GM12892 (cell line): ENCODE results near the gene MERTK.

Experiments
- POLR2A ChIP-seq: IDR thresholded peaks from 2 replicates; pipeline ENCODE4 v1.6.1; 2011; ENCODE audit warnings: low read depth, low read length, control low read depth
- POLR2AphosphoS5 ChIP-seq: IDR thresholded peaks from 2 replicates; pipeline ENCODE4 v1.6.1; 2011; ENCODE audit warnings: low read depth, low read length, control low read depth

DNA sequence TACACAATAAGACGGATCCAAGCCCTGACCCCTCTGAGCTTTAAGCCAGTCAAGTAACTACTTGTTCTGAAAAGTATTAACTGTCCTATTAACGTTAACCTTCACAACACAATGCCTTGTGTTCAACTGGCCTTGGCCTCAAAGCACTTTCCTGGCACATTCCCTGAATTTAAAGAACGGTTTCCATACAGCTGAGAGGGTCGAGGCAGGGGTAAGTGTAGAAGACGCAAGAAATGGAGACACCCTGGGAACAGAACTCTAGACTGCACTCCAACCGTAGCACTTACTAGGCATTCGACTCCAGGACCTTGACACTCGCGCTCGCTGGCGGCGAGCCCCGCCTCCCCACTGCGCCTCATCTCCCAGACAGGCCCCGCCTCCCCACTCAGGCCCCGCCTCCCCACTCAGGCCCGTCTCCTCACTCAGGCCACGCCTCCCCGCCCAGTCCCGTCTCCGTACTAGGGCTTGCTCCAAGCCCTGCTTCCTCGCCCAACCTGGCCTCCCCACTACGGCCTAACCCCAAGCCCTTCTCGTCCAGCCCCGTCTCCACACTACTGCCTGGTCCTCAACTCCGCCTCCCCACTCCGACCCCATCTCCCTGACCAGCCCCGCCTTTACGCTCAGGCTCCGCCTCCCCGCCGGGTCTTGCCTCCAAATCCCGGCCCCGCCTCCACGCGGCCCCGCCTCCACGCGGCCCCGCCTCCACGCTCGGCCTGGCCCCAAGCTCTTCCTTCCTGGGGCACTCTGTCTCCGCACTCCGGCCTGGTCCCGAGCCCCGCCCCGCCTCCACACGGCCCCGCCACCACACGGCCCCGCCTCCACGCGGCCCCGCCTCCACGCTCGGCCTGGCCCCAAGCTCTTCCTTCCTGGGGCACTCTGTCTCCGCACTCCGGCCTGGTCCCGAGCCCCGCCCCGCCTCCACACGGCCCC, 155.8 kb downstream of the MERTK start:
- TF ChIP-seq POLR2A (no peak), POLR2AphosphoS5 (no peak)
